ENCODE results near the gene ERC2.

DNA sequence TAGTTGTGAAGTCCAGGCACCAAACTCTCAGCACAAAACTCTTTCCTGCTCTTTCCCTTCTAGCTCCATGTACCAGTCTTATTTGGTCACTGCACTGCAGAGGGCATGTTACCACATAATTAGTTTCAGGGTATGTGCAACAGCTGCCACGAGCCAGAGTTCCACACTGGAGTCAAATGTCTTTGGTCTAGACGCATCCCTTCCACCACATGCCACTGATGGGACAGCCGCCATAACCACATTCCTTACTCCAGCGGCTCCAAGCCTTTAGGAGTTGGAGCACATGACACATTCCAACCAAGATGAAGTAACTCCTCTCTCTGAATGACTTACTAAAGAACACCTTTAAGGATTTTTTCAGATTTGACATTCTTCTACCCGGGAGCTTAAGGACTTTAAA lies 153.4 kb downstream of the ERC2 start:
- TF ChIP-seq CTCF (IDR thresholded peaks at IDR 0.05) (no peak), POLR2AphosphoS5 (IDR thresholded peaks at IDR 0.05) (no peak)
